Fibroblast of lung (primary cell): ENCODE data around the gene NANS.

Source experiments
- EZH2 ChIP-seq: IDR thresholded peaks from 2 replicates; pipeline ENCODE4 v1.5.1; 2012; ENCODE audit warnings: low read length, control low read depth, mild to moderate bottlenecking; ENCODE audit errors: missing control alignments
- TF ChIP-seq, protein P1 (sequence below), 2 donors: IDR thresholded peaks in 1 of 2; conservative IDR thresholded peaks in 1 of 2; 1 replicate in 1 of 2; 2 replicates in 1 of 2; pipeline ENCODE4 v1.5.1; 2011 to 2012; ENCODE audit warnings: low read length in 2 of 2, control low read depth in 1 of 2, inconsistent platforms in 1 of 2, low read depth in 1 of 2, mild to moderate bottlenecking in 1 of 2

DNA sequence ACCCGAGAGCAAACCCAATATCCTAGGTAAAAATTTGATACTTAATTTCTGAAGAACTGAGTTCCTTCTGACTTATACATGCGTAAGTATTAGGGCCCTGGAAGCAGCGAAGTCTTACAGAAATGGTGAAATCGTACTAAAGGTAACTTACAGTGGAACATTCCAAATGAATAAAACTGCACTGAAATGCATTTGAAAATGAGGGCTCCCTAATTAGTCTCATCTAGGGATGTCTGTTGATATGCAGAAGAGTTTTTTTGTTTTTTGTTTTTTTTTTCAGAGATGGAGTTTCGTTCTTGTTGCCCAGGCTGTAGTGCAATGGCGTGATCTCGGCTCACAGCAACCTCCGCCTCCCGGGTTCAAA is 10.4 kb upstream of the NANS start:
- TF ChIP-seq, protein P1, sequence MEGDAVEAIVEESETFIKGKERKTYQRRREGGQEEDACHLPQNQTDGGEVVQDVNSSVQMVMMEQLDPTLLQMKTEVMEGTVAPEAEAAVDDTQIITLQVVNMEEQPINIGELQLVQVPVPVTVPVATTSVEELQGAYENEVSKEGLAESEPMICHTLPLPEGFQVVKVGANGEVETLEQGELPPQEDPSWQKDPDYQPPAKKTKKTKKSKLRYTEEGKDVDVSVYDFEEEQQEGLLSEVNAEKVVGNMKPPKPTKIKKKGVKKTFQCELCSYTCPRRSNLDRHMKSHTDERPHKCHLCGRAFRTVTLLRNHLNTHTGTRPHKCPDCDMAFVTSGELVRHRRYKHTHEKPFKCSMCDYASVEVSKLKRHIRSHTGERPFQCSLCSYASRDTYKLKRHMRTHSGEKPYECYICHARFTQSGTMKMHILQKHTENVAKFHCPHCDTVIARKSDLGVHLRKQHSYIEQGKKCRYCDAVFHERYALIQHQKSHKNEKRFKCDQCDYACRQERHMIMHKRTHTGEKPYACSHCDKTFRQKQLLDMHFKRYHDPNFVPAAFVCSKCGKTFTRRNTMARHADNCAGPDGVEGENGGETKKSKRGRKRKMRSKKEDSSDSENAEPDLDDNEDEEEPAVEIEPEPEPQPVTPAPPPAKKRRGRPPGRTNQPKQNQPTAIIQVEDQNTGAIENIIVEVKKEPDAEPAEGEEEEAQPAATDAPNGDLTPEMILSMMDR (conservative IDR thresholded peaks at IDR 0.05 in 1 of 2, IDR thresholded peaks at IDR 0.05 in 1 of 2; ENCODE audit: low read depth in 1 of 2, low read length in 2 of 2), result no peak
- no peak for TF ChIP-seq EZH2
